Endodermal cell (in vitro differentiated cells): ENCODE measurements around the gene MACROD2. TPM values are rescaled to one million over a fixed set of nuclear protein-coding genes. Genes with fewer than 3 reads are reported as not detected.

Experiments used
- DNase-seq: peaks from one replicate; pipeline ENCODE4 v3.0.0-alpha.2; 2017
- H3K27ac ChIP-seq: 2 replicates; pipeline ENCODE4 v1.5.1; 2013; ENCODE audit warnings: mild to moderate bottlenecking, low read depth, low read length, moderate library complexity
- H3K27me3 ChIP-seq: 2 replicates; pipeline ENCODE4 v1.6.1; 2013; ENCODE audit warnings: mild to moderate bottlenecking, low read length, moderate library complexity; ENCODE audit not compliant: insufficient read depth, control insufficient read depth, poor library complexity, severe bottlenecking
- H3K36me3 ChIP-seq: 2 replicates; pipeline ENCODE4 v1.7.0; 2013; ENCODE audit warnings: mild to moderate bottlenecking, low read length, moderate library complexity; ENCODE audit not compliant: control insufficient read depth, insufficient read depth
- H3K4me1 ChIP-seq: one replicate; pipeline ENCODE4 v1.7.0; 2013; ENCODE audit warnings: low read length; ENCODE audit not compliant: control insufficient read depth, insufficient read depth
- H3K4me3 ChIP-seq: 2 replicates; pipeline ENCODE4 v1.5.1; 2013; ENCODE audit warnings: mild to moderate bottlenecking, low read length, moderate library complexity
- H3K9ac ChIP-seq: 2 replicates; pipeline ENCODE4 v1.6.1; 2013; ENCODE audit warnings: mild to moderate bottlenecking, low read length, moderate library complexity; ENCODE audit not compliant: poor library complexity, severe bottlenecking; ENCODE audit errors: extremely low read depth
- H3K9me3 ChIP-seq: 2 replicates; pipeline ENCODE4 v1.6.1; 2013; ENCODE audit warnings: mild to moderate bottlenecking, low read length, moderate library complexity; ENCODE audit not compliant: control insufficient read depth
- H3K27ac Mint-ChIP-seq: 2 replicates; pipeline ENCODE4 v1.8.0; 2020; ENCODE audit warnings: mixed read lengths
- H3K27me3 Mint-ChIP-seq: 2 replicates; pipeline ENCODE4 v1.8.0; 2021; ENCODE audit warnings: mild to moderate bottlenecking, mixed read lengths; ENCODE audit not compliant: insufficient read depth
- H3K36me3 Mint-ChIP-seq: 2 replicates; pipeline ENCODE4 v1.8.0; 2020; ENCODE audit warnings: low read depth, mixed read lengths
- H3K4me1 Mint-ChIP-seq: 2 replicates; pipeline ENCODE4 v1.8.0; 2020; ENCODE audit warnings: mixed read lengths
- H3K4me3 Mint-ChIP-seq: 2 replicates; pipeline ENCODE4 v1.8.0; 2020; ENCODE audit warnings: mild to moderate bottlenecking, moderate library complexity, mixed read lengths
- H3K9me3 Mint-ChIP-seq: 2 replicates; pipeline ENCODE4 v1.8.0; 2020; ENCODE audit warnings: mild to moderate bottlenecking, mixed read lengths
- WGBS, 2 experiments: methylation state at CpG; one replicate each; pipeline versions ENCODE4 v1.1.5 to v1.1.7; 2013; ENCODE audit warnings: missing lambda C conversion rate in 2 of 2, mixed read lengths in 1 of 2; ENCODE audit not compliant: insufficient coverage in 1 of 2, insufficient read length in 1 of 2; 5-methylcytosine and 5-hydroxymethylcytosine counted together
- total RNA-seq, 2 donors: library from RNA; stranded (reverse); fragmentation: NEBNext Ultra II Directional in 1 of 2; extraction: Animal tissue kit (Norgen Biotek cat#: 25700) in 1 of 2; gene quantifications; 2 replicates in 1 of 2; 3 replicates in 1 of 2; pipeline ENCODE4 v1.2.1, GENCODE V29; 2021
- TF ChIP-seq, protein P1 (sequence below): fragments of 200-600 bp; sonication (generic); conservative IDR thresholded peaks from 2 replicates; pipeline ENCODE4 v1.5.0; 2021; ENCODE audit warnings: antibody characterized with exemption, mild to moderate bottlenecking

Gene MACROD2
- total RNA-seq, 2 donors from 2014 or later = 2.3 to 4.8 TPM

GRCh38 chr20:14522595-14522994, 527.3 kb downstream of the MACROD2 start:
- 88 to 100% methylated on average over 4 to 5 of the region's 5 CpGs for WGBS, 2 experiments
- Mint-ChIP-seq H3K27ac (no peak overlapping the region), H3K36me3 (no peaks in the 10 kb centered on the region), H3K4me3 (no peak overlapping the region), H3K9me3 (no peaks in the 10 kb centered on the region), H3K27me3 (no peaks in the 10 kb centered on the region), H3K4me1 (peaks cover 11% of the 10 kb centered on the region)
- no peaks in the 10 kb centered on the region for H3K36me3 ChIP-seq
- H3K9me3 ChIP-seq = no peaks in the 10 kb centered on the region
- H3K9ac ChIP-seq = no peak overlapping the region
- no peaks in the 10 kb centered on the region for H3K27me3 ChIP-seq
- DNase-seq = no peak
- H3K4me1 ChIP-seq = no peaks in the 10 kb centered on the region
- TF ChIP-seq, protein P1, sequence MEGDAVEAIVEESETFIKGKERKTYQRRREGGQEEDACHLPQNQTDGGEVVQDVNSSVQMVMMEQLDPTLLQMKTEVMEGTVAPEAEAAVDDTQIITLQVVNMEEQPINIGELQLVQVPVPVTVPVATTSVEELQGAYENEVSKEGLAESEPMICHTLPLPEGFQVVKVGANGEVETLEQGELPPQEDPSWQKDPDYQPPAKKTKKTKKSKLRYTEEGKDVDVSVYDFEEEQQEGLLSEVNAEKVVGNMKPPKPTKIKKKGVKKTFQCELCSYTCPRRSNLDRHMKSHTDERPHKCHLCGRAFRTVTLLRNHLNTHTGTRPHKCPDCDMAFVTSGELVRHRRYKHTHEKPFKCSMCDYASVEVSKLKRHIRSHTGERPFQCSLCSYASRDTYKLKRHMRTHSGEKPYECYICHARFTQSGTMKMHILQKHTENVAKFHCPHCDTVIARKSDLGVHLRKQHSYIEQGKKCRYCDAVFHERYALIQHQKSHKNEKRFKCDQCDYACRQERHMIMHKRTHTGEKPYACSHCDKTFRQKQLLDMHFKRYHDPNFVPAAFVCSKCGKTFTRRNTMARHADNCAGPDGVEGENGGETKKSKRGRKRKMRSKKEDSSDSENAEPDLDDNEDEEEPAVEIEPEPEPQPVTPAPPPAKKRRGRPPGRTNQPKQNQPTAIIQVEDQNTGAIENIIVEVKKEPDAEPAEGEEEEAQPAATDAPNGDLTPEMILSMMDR = no peak
- H3K27ac ChIP-seq = no peak overlapping the region
- H3K4me3 ChIP-seq = no peak overlapping the region

- Histone ChIP-seq H3K4me3 (no peak overlapping the region), H3K27me3 (no peaks in the 10 kb centered on the region), H3K36me3 (no peaks in the 10 kb centered on the region), H3K27ac (no peak overlapping the region), H3K9me3 (no peaks in the 10 kb centered on the region), H3K4me1 (no peaks in the 10 kb centered on the region), H3K9ac (no peak overlapping the region)
- Mint-ChIP-seq H3K27me3 (no peaks in the 10 kb centered on the region), H3K36me3 (no peaks in the 10 kb centered on the region), H3K9me3 (no peaks in the 10 kb centered on the region), H3K4me1 (peaks cover 11% of the 10 kb centered on the region), H3K27ac (no peak overlapping the region), H3K4me3 (no peak overlapping the region)
- 83 to 95% methylated on average over 1 to 4 of the region's 4 CpGs for WGBS, 2 experiments
- DNase-seq = no peak
- TF ChIP-seq, protein P1 = no peak
Observed at GRCh38 chr20:14523090-14523489, 527.8 kb downstream of the MACROD2 start.

DNA sequence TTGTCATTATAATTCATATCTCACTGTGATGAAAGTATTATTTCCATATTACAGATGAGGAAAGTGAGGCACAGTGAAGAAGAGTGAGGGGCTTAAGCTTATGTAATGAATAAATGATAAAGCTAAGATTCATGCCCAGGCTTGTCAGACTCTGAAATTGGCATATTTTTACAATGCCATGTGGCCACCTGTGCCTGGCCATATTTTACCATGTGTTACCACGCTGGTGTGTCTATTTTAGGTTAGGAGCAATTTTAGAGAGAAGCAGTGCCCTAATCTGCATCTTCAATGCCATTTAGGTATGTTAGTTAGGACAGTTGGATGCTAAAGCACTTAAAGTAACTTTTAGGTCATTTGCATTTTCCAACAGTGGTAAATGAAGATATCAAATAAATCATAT, 530.1 kb downstream of the MACROD2 start:
- Mint-ChIP-seq H3K4me3 (no peak overlapping the region), H3K27me3 (no peaks in the 10 kb centered on the region), H3K4me1 (peaks cover 16% of the 10 kb centered on the region), H3K36me3 (no peaks in the 10 kb centered on the region), H3K27ac (no peak overlapping the region), H3K9me3 (no peaks in the 10 kb centered on the region)
- 92 to 100% methylated on average over 1 of the region's 1 CpG for WGBS, 2 experiments
- Histone ChIP-seq H3K4me3 (no peak overlapping the region), H3K9me3 (no peaks in the 10 kb centered on the region), H3K27me3 (no peaks in the 10 kb centered on the region), H3K36me3 (no peaks in the 10 kb centered on the region), H3K27ac (no peak overlapping the region), H3K4me1 (peaks cover 4% of the 10 kb centered on the region), H3K9ac (no peak overlapping the region)
- no peak for DNase-seq
- TF ChIP-seq, protein P1 = no peak
